DMS53 treated with DMSO at 0.1 percent for 48 hours (cell line): ENCODE results near the gene OXT.

Source experiments
- DNase-seq: peaks from one replicate; lab custom pipeline; 2025; ENCODE audit not compliant: unreplicated experiment; lab: John Stamatoyannopoulos, UW

OXT gene

DNA sequence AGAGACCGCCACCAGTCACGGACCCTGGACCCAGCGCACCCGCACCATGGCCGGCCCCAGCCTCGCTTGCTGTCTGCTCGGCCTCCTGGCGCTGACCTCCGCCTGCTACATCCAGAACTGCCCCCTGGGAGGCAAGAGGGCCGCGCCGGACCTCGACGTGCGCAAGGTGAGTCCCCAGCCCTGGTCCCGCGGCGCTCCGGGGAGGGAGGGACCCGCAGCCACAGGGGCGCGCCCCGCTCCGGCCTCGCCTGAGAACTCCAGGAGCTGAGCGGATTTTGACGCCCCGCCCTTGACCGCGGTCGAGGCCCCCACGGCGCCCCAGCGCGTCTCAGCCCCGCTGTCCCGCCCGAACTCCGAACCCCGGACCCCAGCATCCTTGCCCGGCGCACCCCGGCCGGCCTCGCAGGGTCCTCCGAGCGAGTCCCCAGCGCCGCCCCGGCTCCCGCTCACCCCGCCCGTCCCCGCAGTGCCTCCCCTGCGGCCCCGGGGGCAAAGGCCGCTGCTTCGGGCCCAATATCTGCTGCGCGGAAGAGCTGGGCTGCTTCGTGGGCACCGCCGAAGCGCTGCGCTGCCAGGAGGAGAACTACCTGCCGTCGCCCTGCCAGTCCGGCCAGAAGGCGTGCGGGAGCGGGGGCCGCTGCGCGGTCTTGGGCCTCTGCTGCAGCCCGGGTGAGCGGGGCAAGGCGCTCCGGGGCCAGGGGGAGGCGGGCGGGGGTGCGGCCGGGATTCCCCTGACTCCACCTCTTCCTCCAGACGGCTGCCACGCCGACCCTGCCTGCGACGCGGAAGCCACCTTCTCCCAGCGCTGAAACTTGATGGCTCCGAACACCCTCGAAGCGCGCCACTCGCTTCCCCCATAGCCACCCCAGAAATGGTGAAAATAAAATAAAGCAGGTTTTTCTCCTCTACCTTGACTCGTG, at the start of gene OXT:
TSS of gene OXT (plus strand) at position 11 of the 920 bp plus-strand sequence. CDS start at position 47, 36 bp downstream.
- DNase-seq, result no peak

DNA sequence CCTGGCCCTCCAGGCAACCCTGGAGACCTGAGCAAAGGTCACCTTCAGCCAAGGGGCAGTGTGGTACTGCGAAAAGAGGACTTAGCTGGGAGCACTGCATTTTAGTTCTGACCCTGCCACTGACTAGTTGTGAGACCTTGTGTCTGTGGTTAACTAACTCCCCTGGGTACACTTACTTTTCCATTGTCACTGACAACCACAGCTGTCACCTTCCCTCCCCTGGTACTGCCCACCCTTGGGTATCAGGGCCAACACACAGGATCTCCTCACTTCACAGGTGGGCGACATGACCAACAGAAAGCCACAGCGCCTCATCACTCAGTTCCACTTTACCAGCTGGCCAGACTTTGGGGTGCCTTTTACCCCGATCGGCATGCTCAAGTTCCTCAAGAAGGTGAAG, 49.6 kb upstream of the OXT start:
- no peak for DNase-seq

DNA sequence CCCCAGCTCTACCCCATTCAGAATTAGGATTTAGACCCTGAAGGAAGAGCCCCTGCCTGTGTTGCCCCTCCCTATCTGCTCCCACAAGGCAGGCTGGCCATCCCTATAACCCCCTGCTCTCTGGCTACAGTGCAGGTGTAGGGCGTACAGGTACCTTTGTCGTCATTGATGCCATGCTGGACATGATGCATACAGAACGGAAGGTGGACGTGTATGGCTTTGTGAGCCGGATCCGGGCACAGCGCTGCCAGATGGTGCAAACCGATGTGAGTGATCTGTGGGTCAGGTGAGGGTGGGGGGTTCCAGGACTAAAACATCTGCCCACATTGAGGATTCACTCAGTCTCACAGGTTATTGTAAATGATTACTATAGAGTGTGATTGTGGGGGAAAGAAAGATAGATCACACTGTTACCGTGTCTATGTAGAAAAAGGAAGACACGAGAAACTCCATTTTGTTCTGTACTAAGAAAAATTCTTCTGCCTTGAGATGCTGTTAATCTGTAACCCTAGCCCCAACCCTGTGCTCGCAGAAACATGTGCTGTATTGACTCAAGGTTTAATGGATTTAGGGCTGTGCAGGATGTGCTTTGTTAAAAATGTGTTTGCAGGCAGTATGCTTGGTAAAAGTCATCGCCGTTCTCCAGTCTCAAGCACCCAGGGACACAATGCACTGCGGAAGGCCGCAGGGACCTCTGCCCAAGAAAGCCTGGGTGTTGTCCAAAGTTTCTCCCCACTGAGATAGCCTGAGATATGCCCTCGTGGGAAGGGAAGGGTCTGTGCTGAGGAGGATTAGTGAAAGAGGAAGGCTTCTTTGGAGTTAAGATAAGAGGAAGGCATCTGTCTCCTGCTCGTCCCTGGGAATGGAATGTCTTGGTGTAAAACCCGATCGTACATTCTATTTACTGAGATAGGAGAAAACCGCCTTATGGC, 48.6 kb upstream of the OXT start:
- peak; percentile 27 for DNase-seq

DNA sequence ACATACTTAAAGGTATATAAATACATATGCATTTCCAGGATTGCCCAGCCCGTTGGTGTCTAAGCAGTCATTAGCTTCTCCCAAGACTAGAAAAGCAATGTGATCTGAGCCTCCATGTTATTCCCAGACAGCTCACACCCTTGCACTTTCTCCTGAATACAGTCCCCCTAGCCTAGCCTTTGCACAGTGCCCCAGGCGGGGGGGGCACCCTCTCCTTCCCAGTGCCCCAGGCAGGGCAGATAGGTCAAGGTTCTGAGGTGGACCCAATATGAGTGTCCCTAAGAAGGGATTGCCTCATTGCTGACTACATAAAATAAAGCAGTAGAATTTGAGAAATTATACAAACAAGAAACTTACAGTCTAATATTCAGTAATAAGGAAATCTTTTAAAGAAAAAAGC, 43.4 kb upstream of the OXT start:
- no peak for DNase-seq

DNA sequence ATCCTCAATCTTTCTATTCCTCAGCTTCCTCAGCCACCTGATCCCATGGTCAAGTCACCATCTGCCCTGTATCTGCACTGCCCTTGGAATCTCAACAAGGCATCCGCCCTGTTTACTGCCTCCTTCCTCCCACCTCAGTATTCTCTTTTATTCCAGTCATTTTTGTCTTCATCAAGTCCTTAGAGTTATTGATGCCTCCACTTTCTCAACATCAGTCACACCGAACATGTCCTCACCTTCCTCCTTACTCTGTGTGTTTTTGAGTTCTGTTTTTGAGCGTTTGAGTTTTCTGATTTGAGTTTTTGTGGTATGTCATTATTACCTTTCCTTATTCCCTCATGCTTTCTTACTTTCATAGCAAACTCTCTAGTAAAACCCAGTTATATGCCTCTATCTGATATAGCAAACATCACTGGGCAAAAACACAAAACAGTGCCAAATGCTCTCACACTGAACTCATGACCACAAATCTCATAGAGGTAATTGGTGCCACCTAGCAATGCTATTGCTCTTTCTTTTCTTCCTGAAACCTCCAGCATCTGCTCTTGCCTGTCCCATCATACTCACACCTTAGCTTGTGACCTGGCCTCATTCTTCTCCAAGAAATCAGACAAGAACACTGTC, 39.8 kb upstream of the OXT start:
- no peak for DNase-seq

DNA sequence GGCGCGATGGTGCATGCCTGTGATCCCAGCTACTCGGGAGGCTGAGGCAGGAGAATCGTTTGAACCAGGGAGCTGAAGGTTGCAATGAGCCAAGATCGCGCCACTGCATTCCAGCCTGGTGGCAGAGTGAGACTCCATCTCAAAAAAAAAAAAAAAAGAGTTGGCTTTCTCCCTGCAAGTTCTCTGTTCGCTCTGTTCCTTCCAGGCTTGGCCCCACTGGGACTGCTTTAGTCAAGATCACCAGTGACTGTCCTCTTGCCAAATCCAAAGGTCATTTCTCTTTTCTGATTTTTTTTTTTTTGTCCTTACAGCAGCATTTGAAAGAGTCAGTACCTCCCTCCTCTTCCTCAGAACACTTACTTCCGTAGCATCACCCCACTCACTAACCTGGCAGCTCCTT, 38.8 kb upstream of the OXT start:
- no peak for DNase-seq

DNA sequence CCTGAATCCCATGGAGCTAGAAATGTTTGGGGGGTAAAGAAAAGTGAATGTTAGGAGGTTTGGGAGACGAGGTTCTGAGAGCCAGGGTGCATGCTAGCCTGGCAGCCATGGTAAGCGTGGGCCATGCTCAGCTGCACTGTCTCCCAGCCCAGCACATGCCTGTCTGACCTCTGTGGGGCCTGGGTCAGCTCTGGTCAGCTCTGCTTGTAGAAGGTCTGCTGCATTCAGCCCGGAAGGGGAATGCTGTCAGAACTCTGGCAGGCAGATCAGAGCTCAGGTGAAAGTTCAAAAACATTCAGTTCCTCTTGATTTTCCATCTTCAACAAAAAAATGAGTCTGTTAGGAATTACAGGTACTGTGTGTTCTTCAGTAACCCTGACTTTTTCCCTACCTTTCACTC, 33.8 kb upstream of the OXT start:
- no peak for DNase-seq

DNA sequence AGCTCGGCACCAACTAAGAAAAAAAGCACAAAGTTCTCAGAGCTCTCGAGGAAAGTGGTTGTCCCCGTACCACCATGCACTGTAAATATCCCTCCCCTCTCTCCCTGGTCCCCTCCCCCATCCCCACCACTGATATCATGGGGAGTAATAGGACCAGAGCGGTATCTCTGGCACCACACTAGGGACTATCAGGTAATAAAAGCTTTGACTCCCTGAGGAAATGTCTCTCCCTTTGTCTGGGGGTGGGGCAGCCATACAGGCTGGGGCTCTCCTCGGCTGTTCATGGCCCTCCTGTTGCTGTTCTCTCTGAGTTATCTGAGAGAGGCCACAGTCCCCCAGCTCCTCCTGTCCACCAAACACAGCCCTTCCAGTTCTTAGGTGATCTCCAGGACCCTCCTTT, 33.0 kb upstream of the OXT start:
- no peak for DNase-seq

DNA sequence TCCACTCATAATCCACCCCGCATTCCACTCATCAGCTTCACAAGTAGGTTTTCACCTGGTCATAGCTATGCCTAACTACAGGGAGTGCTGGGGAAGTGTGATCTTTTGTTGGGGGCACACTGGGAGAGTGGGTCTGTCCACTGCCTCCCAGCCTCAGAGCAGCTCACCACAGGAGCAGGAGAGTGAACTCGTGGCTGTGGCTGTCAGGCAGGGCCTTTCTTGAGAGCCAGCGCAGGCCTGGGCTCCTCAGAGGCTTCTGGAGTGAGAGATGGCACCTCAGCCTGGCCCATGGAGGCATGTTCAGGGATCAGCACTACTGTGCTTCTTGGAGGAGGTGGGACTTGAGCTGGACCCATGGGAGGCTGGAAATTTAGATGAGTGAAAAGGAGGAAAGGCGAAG, 32.0 kb upstream of the OXT start:
- no peak for DNase-seq

DNA sequence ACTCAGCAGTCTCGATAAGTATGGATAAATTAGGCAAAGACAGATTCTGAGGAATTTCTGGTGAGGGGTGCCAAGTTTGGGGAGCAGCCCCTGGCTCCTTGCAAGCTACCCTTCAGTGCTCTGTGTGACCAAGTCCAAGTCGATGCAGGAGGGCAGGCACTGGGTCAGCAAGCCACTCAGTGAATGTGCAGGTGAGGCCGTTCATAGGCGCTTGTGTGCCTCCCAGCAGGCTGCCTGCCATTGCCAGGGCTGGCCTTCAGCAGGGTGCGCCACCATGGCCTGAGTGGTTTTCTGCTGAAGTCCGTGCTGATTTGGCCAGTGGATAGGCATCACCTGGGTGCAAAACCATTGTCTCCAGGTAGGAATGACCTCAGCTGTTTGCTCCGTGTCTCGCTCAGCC, 31.3 kb upstream of the OXT start:
- no peak for DNase-seq

DNA sequence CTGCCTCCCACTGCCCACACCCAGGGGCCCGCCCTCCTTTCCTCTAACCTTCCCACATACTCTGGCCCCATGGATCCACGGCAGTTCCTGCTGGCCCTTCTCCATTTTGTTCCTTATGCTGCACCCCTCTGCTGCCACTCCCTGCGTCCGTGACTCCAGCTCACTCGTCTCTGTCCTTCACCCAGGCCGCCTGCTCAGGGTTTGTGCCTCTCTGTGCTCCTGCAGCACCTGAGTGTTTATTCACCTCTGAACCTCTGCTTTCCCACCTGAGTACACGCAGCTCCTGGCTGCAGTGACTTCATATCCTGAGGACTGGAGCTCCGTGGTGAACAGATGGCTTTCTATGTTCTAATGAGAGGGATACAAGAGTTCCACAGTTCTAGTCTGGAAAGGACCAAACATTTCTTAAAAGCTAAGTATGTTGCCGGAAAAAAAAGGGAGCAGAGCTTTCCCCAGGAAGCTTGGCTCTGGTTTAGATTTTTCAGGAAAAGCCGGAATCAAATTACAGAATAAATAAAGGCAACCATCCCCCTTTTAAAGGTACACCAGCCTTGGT, 29.5 kb upstream of the OXT start:
- peak; percentile 82 for DNase-seq

DNA sequence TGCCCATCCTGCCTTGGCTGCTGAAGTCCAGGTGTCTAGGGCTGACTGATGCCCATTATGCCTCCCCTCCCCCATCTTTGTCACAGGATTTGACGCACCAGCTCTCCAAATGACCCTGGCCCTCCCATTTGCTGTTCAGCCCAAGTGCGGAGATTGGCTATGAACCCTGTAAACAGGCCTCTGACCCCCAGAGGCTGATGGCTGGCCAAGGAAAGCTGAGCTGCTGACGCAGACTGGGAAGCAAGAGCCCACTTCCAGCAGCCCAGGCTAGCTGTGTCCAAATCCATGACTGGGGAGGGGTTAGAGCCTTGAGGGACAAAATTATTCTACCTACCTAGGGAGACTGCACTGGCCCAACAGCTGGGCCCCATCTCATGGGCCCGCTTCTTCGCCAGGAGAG, 28.8 kb upstream of the OXT start:
- no peak for DNase-seq

DNA sequence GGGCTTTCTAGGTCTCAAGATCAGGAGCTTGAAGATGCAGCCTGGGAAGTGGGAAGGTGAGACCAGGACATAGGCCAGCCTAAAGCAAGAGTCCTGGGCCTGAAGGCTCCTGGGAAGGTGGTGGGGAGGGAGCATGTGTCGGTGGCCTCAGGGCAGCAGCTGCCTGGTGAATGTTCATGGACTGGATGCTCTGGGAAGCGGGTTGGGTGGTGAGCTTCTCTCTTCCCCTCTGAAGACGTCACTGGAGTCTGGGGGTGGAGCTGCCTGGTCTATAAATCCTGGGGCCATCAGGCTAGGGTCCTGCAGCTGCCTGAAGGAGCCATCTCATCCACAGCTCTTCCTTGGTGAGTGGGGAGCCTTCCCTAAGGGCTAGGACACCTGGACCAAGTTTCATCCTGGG, 28.1 kb upstream of the OXT start, which contains the start of gene GNRH2:
TSS of gene GNRH2 (plus strand) at position 301 of the 400 bp plus-strand sequence. CDS start 793 bp downstream, outside the sequence.
- no peak for DNase-seq

DNA sequence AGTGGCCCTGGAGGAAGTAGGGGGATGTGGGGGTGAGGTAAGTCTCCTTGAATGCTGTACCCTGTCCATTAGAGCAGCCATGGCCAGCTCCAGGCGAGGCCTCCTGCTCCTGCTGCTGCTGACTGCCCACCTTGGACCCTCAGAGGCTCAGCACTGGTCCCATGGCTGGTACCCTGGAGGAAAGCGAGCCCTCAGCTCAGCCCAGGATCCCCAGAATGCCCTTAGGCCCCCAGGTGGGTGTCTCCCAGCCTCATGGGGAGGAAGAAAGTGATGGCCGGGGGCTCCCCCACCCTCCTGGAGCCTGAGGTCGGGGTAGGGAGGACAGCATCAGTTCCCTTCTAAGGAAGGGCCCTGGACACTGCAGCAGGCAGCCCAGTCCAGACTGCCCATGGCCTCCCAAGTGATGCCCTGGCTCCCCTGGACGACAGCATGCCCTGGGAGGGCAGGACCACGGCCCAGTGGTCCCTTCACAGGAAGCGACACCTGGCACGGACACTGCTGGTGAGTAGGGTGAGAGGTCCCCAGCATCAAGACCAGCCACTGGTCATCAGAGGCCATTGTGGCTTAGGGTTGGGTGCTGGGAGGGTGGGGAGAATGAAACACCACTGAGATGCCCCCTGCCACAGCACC, 27.0 kb upstream of the OXT start:
- no peak for DNase-seq

DNA sequence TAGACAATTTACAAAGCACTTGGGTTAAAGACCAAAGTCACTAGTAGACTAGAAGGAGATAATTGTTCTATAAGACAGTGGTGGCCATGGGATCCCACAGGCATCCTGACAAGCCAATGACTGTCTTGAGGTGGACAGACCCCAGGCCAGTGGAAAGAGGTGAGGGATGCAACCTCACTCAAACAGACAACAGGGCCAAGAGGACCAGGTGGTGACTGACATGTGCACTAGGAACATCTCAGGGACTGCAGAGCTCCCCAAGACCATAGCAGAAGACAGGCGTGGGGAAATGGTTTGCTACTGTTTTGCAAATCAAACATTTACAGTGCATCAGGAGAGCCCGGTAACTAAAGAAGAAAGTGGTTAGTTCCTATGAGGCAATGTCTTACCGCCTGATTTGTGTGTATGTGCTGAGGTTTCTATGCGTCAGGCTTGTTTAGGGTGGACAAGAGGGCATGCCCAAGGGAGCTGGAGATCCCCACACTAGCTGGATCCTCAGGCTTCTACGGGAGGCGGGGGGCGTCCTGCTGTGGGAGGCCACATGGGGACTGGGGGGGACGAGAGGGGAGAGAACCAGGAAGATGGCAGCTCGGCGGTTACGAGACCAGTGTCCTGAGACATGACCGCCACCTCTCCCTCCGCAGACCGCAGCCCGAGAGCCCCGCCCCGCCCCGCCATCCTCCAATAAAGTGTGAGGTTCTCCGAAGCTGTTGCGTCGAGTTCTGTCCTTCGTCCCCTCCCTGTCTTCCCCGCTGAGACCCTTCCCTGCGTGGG, 26.2 kb upstream of the OXT start:
- DNase-seq, result peak; percentile 84

DNA sequence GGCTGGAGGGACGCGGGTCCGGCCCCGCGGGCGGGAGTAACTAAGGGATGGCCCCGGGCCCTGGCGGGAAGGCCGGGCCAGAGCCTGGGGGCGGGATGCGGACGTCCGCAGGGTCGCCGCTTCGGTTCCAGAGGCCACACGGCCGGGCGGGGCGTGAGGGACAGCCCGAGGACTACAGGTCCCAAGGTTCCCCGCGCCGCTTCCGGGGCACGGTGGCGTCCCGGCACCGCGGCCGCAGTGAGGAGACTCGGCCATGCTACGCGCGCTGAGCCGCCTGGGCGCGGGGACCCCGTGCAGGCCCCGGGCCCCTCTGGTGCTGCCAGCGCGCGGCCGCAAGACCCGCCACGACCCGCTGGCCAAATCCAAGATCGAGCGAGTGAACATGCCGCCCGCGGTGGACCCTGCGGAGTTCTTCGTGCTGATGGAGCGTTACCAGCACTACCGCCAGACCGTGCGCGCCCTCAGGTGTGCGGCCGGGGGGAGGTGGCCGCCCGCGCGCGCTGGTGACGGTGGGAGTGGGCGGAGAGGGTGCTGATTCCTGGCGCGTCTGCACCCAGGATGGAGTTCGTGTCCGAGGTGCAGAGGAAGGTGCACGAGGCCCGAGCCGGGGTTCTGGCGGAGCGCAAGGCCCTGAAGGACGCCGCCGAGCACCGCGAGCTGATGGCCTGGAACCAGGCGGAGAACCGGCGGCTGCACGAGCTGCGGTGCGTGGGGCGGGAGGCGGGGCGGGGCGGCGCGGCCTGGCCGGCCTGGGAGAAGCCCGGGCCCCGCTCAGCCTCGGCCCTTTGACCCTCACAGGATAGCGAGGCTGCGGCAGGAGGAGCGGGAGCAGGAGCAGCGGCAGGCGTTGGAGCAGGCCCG, 25.4 kb upstream of the OXT start, which contains the start of gene MRPS26:
TSS of gene MRPS26 (plus strand) at position 237 of the 861 bp plus-strand sequence. CDS start at position 254, 17 bp downstream.
- DNase-seq, result peak; percentile 85

DNA sequence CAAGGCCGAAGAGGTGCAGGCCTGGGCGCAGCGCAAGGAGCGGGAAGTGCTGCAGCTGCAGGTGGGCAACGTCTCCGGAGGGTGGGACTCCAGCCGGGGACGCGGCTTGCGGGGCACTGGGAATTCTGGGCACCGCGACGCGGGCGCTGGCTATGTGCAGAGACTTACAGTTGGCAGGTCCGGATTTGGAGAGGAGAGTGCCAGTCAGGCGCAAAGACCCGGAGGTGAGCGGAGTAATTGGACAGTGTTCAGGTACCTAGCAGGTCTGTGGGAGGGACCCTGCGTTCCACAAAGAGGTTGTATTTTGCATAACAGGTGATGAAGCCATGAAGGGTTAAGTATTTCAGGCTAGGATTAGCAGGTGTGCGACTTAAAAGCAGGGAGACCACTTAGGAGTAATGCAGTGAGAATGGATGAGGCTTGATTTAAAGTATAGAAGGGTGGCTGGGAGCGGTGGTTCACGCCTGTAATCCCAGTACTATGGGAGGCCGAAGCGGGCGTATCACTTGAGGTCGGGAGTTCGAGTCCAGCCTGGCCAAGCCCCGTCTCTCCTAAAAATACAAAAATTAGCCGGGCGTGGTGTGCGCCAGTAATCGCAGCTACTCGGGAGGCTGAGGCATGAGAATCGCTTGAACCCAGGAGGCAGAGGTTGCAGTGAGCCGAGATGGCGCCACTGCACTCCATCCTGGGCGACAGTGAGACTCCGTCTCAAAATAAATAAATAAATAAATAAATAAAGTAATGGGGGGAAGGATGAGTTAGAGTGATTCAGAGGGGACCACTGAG, 24.6 kb upstream of the OXT start:
- peak; percentile 19 for DNase-seq
